Measurements from ENCODE around the gene CACNB1.

GRCh38 chr17:39200957-39201510, 3.6 kb upstream of the CACNB1 start:
- TF ChIP-seq CTCF (IDR thresholded peaks at IDR 0.05) = no peak
- TF ChIP-seq ZFX (IDR thresholded peaks at IDR 0.05; ENCODE audit: borderline replicate concordance) = no peak

All from 22Rv1 (cell line).